MM.1S (cell line): ENCODE data around the gene ZNF154.

Experiments used
- DNase-seq: peaks from one replicate; pipeline ENCODE4 v3.0.0-alpha.2; 2015
- H2AFZ ChIP-seq: fragments of 300-600 bp; sonication (generic); 2 replicates; pipeline ENCODE4 v1.6.0; 2016; ENCODE audit warnings: antibody characterized with exemption, low read length
- H3F3A ChIP-seq: fragments of 300-600 bp; sonication (generic); 2 replicates; pipeline ENCODE4 v1.6.1; 2016; ENCODE audit warnings: mild to moderate bottlenecking, antibody characterized with exemption, low read length, moderate library complexity, mixed read lengths; ENCODE audit not compliant: insufficient read depth
- H3K27ac ChIP-seq: fragments of 300-600 bp; sonication (generic); 2 replicates; pipeline ENCODE4 v1.5.1; 2016; ENCODE audit warnings: mild to moderate bottlenecking, low read length
- H3K27me3 ChIP-seq: fragments of 300-600 bp; sonication (generic); replicated peaks from 2 replicates; pipeline ENCODE4 v1.6.0; 2016; ENCODE audit warnings: low read length; ENCODE audit not compliant: insufficient read depth
- H3K36me3 ChIP-seq: fragments of 300-600 bp; sonication (generic); replicated peaks from 2 replicates; pipeline ENCODE4 v1.6.1; 2016; ENCODE audit warnings: mild to moderate bottlenecking, low read length, mixed read lengths; ENCODE audit not compliant: insufficient read depth
- H3K4me1 ChIP-seq: fragments of 300-600 bp; sonication (generic); 2 replicates; pipeline ENCODE4 v1.6.1; 2016; ENCODE audit warnings: low read length, mixed read lengths
- H3K4me2 ChIP-seq: fragments of 300-600 bp; sonication (generic); 2 replicates; pipeline ENCODE4 v1.6.0; 2016; ENCODE audit warnings: low read depth, low read length
- H3K4me3 ChIP-seq: fragments of 300-600 bp; sonication (generic); 2 replicates; pipeline ENCODE4 v1.5.1; 2016; ENCODE audit warnings: low read length, mixed read lengths
- H3K79me2 ChIP-seq: fragments of 300-600 bp; sonication (generic); 2 replicates; pipeline ENCODE4 v1.6.1; 2016; ENCODE audit warnings: mixed run types, low read length, mixed read lengths
- H3K9ac ChIP-seq: fragments of 300-600 bp; sonication (generic); 2 replicates; pipeline ENCODE4 v1.6.1; 2016; ENCODE audit warnings: low read length, mixed read lengths
- H3K9me2 ChIP-seq: fragments of 300-600 bp; sonication (generic); replicated peaks from 2 replicates; pipeline ENCODE4 v1.6.1; 2016; ENCODE audit warnings: mild to moderate bottlenecking, low read length, mixed read lengths; ENCODE audit not compliant: insufficient read depth
- H3K9me3 ChIP-seq: fragments of 300-600 bp; sonication (generic); replicated peaks from 2 replicates; pipeline ENCODE4 v1.6.1; 2016; ENCODE audit warnings: mild to moderate bottlenecking, low read length, mixed read lengths; ENCODE audit not compliant: insufficient read depth
- H4K20me1 ChIP-seq: fragments of 300-600 bp; sonication (generic); 2 replicates; pipeline ENCODE4 v1.6.1; 2016; ENCODE audit warnings: mild to moderate bottlenecking, low read length, moderate library complexity, mixed read lengths; ENCODE audit not compliant: insufficient read depth
- EZH2 ChIP-seq: fragments of 300-600 bp; sonication (generic); optimal IDR thresholded peaks from 2 replicates; pipeline ENCODE3; 2017; ENCODE audit warnings: low read depth, mild to moderate bottlenecking, antibody characterized with exemption, low read length, mixed read lengths
- EZH2phosphoT487 ChIP-seq: fragments of 300-600 bp; sonication (generic); IDR thresholded peaks from 2 replicates; pipeline ENCODE4 v1.6.1; 2018; ENCODE audit warnings: antibody characterized with exemption, low read length
- TF ChIP-seq, protein P1 (sequence below): fragments of 300-600 bp; sonication (generic); IDR thresholded peaks from 2 replicates; pipeline ENCODE4 v1.5.1; 2016; ENCODE audit warnings: antibody characterized with exemption, low read length, mixed read lengths

ZNF154 gene

DNA sequence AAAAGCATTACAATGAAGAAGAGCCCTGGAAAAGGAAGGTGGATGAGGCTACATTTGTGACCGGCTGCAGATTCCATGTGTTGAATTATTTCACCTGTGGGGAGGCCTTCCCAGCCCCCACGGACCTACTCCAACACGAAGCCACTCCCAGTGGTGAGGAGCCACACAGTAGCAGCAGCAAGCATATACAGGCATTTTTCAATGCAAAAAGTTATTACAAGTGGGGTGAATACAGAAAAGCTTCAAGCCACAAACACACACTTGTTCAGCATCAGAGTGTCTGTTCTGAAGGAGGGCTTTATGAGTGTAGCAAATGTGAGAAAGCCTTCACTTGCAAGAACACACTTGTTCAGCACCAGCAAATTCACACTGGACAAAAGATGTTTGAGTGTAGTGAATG is 22.3 kb downstream of the ZNF154 start:
- H3K27me3 ChIP-seq, result no peaks in the 10 kb centered on the region
- peaks cover 35% of the 10 kb centered on the region for H3K79me2 ChIP-seq
- no peaks in the 10 kb centered on the region; the same call in 1 of the 2 replicates for H3F3A ChIP-seq
- no peak overlapping the region for H3K27ac ChIP-seq
- no peak overlapping the region for H3K4me3 ChIP-seq
- H3K9ac ChIP-seq, result no peak overlapping the region
- H3K4me2 ChIP-seq, result no peak overlapping the region
- 0 out of 2 replicates have a peak, but pooled peaks cover 5% of the 10 kb centered on the region for H3K4me1 ChIP-seq
- TF ChIP-seq, protein P1, sequence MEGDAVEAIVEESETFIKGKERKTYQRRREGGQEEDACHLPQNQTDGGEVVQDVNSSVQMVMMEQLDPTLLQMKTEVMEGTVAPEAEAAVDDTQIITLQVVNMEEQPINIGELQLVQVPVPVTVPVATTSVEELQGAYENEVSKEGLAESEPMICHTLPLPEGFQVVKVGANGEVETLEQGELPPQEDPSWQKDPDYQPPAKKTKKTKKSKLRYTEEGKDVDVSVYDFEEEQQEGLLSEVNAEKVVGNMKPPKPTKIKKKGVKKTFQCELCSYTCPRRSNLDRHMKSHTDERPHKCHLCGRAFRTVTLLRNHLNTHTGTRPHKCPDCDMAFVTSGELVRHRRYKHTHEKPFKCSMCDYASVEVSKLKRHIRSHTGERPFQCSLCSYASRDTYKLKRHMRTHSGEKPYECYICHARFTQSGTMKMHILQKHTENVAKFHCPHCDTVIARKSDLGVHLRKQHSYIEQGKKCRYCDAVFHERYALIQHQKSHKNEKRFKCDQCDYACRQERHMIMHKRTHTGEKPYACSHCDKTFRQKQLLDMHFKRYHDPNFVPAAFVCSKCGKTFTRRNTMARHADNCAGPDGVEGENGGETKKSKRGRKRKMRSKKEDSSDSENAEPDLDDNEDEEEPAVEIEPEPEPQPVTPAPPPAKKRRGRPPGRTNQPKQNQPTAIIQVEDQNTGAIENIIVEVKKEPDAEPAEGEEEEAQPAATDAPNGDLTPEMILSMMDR, result no peak
- TF ChIP-seq EZH2 (no peak), EZH2phosphoT487 (no peak)
- no peaks in the 10 kb centered on the region for H3K9me2 ChIP-seq
- H3K9me3 ChIP-seq, result 0 out of 2 replicates have a peak, but pooled peaks cover 4% of the 10 kb centered on the region
- no peak overlapping the region for H2AFZ ChIP-seq
- H3K36me3 ChIP-seq, result peaks cover 30% of the 10 kb centered on the region
- H4K20me1 ChIP-seq, result no peaks in the 10 kb centered on the region
- no peak for DNase-seq

GRCh38 chr19:57682226-57682766 is 26.7 kb downstream of the ZNF154 start:
- H3K36me3 ChIP-seq, result peaks cover 16% of the 10 kb centered on the region
- H3F3A ChIP-seq, result no peaks in the 10 kb centered on the region
- H3K27ac ChIP-seq, result no peak overlapping the region; the same call in 1 of the 2 replicates
- H3K27me3 ChIP-seq, result no peaks in the 10 kb centered on the region
- H3K9me3 ChIP-seq, result 0 out of 2 replicates have a peak, but pooled peaks cover 9% of the 10 kb centered on the region
- H3K79me2 ChIP-seq, result peaks cover 35% of the 10 kb centered on the region
- H2AFZ ChIP-seq, result peak overlapping the region; percentile 99
- TF ChIP-seq EZH2phosphoT487, result no peak
- TF ChIP-seq EZH2, result no peak
- TF ChIP-seq, protein P1, result no peak
- H3K9me2 ChIP-seq, result no peaks in the 10 kb centered on the region
- 0 out of 2 replicates have a peak, but pooled peaks cover 5% of the 10 kb centered on the region for H3K4me1 ChIP-seq
- no peaks in the 10 kb centered on the region for H4K20me1 ChIP-seq
- peak overlapping the region; percentile 97 for H3K4me3 ChIP-seq
- no peak for DNase-seq
- H3K4me2 ChIP-seq, result peak overlapping the region; percentile 93
- peak overlapping the region; percentile 52; the same call in 1 of the 2 replicates for H3K9ac ChIP-seq

DNA sequence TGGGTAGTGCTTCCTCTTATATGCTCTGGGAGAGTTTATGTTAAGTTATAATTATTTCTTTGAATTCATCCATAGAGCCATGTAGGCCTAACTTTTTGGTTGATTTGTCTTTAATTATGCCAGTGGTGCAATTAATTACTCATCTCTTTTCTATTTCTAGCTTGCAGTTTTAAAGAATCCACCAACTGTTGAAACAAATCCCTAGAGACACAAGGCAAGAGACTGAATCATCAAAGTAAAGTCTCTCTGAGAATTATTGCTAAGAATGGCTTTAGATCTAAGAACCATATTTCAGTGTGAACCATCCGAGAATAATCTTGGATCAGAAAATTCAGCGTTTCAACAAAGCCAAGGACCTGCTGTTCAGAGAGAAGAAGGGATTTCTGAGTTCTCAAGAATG is 33.1 kb downstream of the ZNF154 start:
- Histone ChIP-seq H3K4me2 (no peak overlapping the region), H3K27ac (no peak overlapping the region), H3K79me2 (no peaks in the 10 kb centered on the region), H3K27me3 (no peaks in the 10 kb centered on the region), H3K4me3 (no peak overlapping the region), H4K20me1 (no peaks in the 10 kb centered on the region), H3K9ac (no peak overlapping the region), H3K9me2 (no peaks in the 10 kb centered on the region), H3K9me3 (0 out of 2 replicates have a peak, but pooled peaks cover 8% of the 10 kb centered on the region), H3K4me1 (no peaks in the 10 kb centered on the region), H3K36me3 (no peaks in the 10 kb centered on the region), H3F3A (no peaks in the 10 kb centered on the region), H2AFZ (no peak overlapping the region)
- no peak for DNase-seq
- TF ChIP-seq EZH2 (no peak), EZH2phosphoT487 (no peak)
- TF ChIP-seq, protein P1, result no peak
